Nephron progenitor cell (in vitro differentiated cells): ENCODE data around the gene LINGO1.

ENCODE experiments used
- DNase-seq: peaks from one replicate; pipeline ENCODE4 v3.0.0; 2021
- H3K27ac Mint-ChIP-seq: 2 replicates; pipeline ENCODE4 v1.8.0; 2021; ENCODE audit warnings: mild to moderate bottlenecking, moderate library complexity, mixed read lengths
- H3K27me3 Mint-ChIP-seq: 2 replicates; pipeline ENCODE4 v1.8.0; 2021; ENCODE audit warnings: mild to moderate bottlenecking, low read depth, mixed read lengths; ENCODE audit not compliant: poor library complexity
- H3K36me3 Mint-ChIP-seq: 2 replicates; pipeline ENCODE4 v1.8.0; 2021; ENCODE audit warnings: low read depth, mixed read lengths
- H3K4me1 Mint-ChIP-seq: 2 replicates; pipeline ENCODE4 v1.8.0; 2021; ENCODE audit warnings: mixed read lengths
- H3K4me3 Mint-ChIP-seq: 2 replicates; pipeline ENCODE4 v1.8.0; 2021; ENCODE audit warnings: mild to moderate bottlenecking, moderate library complexity, mixed read lengths
- H3K9me3 Mint-ChIP-seq: 2 replicates; pipeline ENCODE4 v1.8.0; 2021; ENCODE audit warnings: mild to moderate bottlenecking, moderate library complexity, mixed read lengths
- CTCF ChIP-seq: fragments of 200-600 bp; sonication (generic); IDR thresholded peaks from 2 replicates; pipeline ENCODE4 v1.5.0; 2021; ENCODE audit warnings: antibody characterized with exemption

Gene LINGO1

GRCh38 chr15:77667338-77668234 is 34.9 kb upstream of the LINGO1 start:
- no peaks in the 10 kb centered on the region for H3K36me3 Mint-ChIP-seq
- no peak overlapping the region for H3K4me3 Mint-ChIP-seq
- H3K9me3 Mint-ChIP-seq: no peaks in the 10 kb centered on the region

DNA sequence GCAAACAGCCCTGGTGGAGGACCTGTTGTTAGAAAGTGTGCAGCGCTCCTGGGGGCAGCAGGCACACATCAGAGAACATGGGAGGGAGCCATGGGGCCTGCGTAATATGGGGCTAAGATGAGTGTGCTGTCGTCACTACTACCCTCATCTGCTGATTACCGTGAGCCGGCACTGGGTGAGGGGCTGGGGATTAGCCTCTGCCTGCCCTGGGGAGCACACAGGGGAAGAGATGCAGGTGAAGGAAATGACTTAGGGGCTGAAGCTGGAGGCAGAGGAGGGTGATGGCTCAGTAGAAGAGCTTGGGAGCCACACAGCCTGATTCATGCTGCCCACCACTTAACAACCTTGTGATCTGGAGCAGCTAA is 33.6 kb upstream of the LINGO1 start:
- H3K4me3 Mint-ChIP-seq: no peak overlapping the region
- H3K27ac Mint-ChIP-seq: no peak overlapping the region
- TF ChIP-seq CTCF: no peak
- peaks cover 41% of the 10 kb centered on the region for H3K4me1 Mint-ChIP-seq
- peaks cover 56% of the 10 kb centered on the region for H3K27me3 Mint-ChIP-seq
- no peak for DNase-seq
- H3K9me3 Mint-ChIP-seq: no peaks in the 10 kb centered on the region
- no peaks in the 10 kb centered on the region for H3K36me3 Mint-ChIP-seq

More at GRCh38 chr15:77667338-77668234, 34.9 kb upstream of the LINGO1 start:
- TF ChIP-seq CTCF: no peak
- peaks cover 50% of the 10 kb centered on the region for H3K27me3 Mint-ChIP-seq
- H3K4me1 Mint-ChIP-seq: peaks cover 42% of the 10 kb centered on the region
- DNase-seq: no peak
- H3K27ac Mint-ChIP-seq: no peak overlapping the region

DNA sequence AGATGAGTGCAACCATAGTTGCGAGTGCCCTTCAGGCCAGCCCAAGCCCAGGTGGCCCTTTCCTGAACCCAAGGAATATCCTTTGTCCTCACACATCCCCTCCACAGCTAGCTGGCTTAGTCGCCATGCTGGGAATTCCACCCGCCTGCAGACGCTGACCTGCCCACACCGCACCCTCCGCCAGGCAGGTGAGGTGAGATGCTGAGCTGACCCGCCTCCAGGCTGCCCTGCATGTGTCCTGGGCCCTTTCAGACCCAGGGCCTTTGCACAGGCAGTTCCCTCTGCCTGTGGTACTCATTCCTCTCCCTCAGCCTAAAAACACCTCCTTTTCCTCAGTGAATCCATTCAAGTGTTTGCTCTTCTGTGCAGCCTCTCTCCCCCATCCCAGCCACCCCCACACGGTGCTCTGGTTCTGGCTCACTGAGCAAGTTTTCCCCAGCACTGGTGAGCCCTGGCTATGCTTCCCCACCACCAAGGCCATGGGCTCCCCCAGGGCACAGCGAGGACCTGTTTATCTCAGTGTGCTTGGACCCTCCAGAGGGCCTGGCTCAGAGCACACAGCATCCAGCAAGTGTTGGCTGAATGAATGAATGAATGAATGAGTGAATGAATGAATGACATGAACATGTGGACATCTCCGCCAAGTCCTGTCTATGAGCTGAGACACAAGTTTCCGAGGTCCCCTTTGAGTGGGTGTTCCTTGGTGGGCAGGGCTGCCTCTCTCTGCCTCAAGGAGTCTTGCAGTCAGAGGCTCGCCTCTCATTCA is 33.0 kb upstream of the LINGO1 start:
- TF ChIP-seq CTCF: no peak
- peaks cover 54% of the 10 kb centered on the region for H3K27me3 Mint-ChIP-seq
- H3K4me1 Mint-ChIP-seq: peaks cover 36% of the 10 kb centered on the region
- no peaks in the 10 kb centered on the region for H3K9me3 Mint-ChIP-seq
- H3K4me3 Mint-ChIP-seq: no peak overlapping the region
- no peak overlapping the region for H3K27ac Mint-ChIP-seq
- H3K36me3 Mint-ChIP-seq: no peaks in the 10 kb centered on the region
- no peak for DNase-seq

- Mint-ChIP-seq H3K27ac (peak overlapping the region; percentile 61), H3K4me1 (peaks cover 42% of the 10 kb centered on the region), H3K4me3 (no peak overlapping the region), H3K9me3 (no peaks in the 10 kb centered on the region), H3K27me3 (peaks cover 55% of the 10 kb centered on the region), H3K36me3 (no peaks in the 10 kb centered on the region)
- no peak for DNase-seq
- TF ChIP-seq CTCF: no peak
Measured at GRCh38 chr15:77664428-77664827, 31.7 kb upstream of the LINGO1 start.

- H3K27me3 Mint-ChIP-seq: peaks cover 52% of the 10 kb centered on the region
- no peaks in the 10 kb centered on the region for H3K9me3 Mint-ChIP-seq
- no peaks in the 10 kb centered on the region for H3K36me3 Mint-ChIP-seq
- H3K27ac Mint-ChIP-seq: no peak overlapping the region
- TF ChIP-seq CTCF: no peak
- peaks cover 48% of the 10 kb centered on the region for H3K4me1 Mint-ChIP-seq
- DNase-seq: no peak
- H3K4me3 Mint-ChIP-seq: no peak overlapping the region
Measured at GRCh38 chr15:77663256-77663655, 30.5 kb upstream of the LINGO1 start.
